Prostate gland (tissue), 2 donors: Measurements from ENCODE around the gene B3GNT7.
"Not testable (repeated sequence)": the region's sequence is repeated elsewhere in the genome, so short reads cannot be mapped to it uniquely, and the experiment has no call there.

ENCODE experiments used
- CTCF ChIP-seq, 4 experiments: fragments of 200-600 bp in 2 of 4; fragments of 450-650 bp in 2 of 4; sonication (generic) in 2 of 4; IDR thresholded peaks; 1 replicate in 3 of 4; 2 replicates in 1 of 4; pipeline ENCODE4 v1.5.1; 2016 to 2019; ENCODE audit warnings: antibody characterized with exemption in 4 of 4, mild to moderate bottlenecking in 2 of 4, moderate library complexity in 2 of 4
- POLR2A ChIP-seq: fragments of 450-650 bp; IDR thresholded peaks from one replicate; pipeline ENCODE4 v1.6.1; 2016; ENCODE audit warnings: antibody characterized with exemption, mild to moderate bottlenecking

GRCh38 chr2:231400681-231401080 lies 5.2 kb downstream of the B3GNT7 start:
- peak in 1 of 4 experiments; percentile 21 for TF ChIP-seq CTCF (IDR thresholded peaks at IDR 0.05)
- not testable (repeated sequence) for TF ChIP-seq POLR2A
